Heart left ventricle (tissue), 16 donors: ENCODE measurements around the gene PTMS. TPM values are rescaled to one million over a fixed set of nuclear protein-coding genes. Genes with fewer than 3 reads are reported as not detected.
A peak's percentile ranks its signal among the peaks of the same experiment; 100 is the strongest.

Experiments used
- ATAC-seq, 4 donors: fragments of 200-7000 bp; cut with Tn5 transposase; one replicate each; pipeline ENCODE4 v1.9.1; 2020 to 2022; ENCODE audit warnings: moderate library complexity in 4 of 4, mild to moderate bottlenecking in 3 of 4, moderate number of reproducible peaks in 1 of 4
- DNase-seq, 5 donors: peaks; one replicate each; pipeline ENCODE4 v3.0.0-alpha.2; 2020
- H3K27ac ChIP-seq, 12 donors: fragments of 200-600 bp; sonication (generic) in 4 of 12; one replicate each; pipeline versions ENCODE4 v1.5.0 to v1.8.0; 2016 to 2022; ENCODE audit warnings: mild to moderate bottlenecking in 2 of 12
- H3K27me3 ChIP-seq, 9 donors: fragments of 200-600 bp; sonication (generic) in 2 of 9; one replicate each; pipeline versions ENCODE4 v1.5.1 to v1.8.0; 2016 to 2022; ENCODE audit warnings: mild to moderate bottlenecking in 3 of 9
- H3K36me3 ChIP-seq, 9 donors: fragments of 200-600 bp; sonication (generic) in 2 of 9; one replicate each; pipeline versions ENCODE4 v1.5.0 to v1.8.0; 2018 to 2022; ENCODE audit warnings: mild to moderate bottlenecking in 2 of 9
- H3K4me1 ChIP-seq, 12 donors: fragments of 200-600 bp; sonication (generic) in 4 of 12; one replicate each; pipeline versions ENCODE4 v1.5.0 to v1.8.0; 2016 to 2022; ENCODE audit warnings: mild to moderate bottlenecking in 3 of 12
- H3K4me3 ChIP-seq, 12 donors: fragments of 200-600 bp; sonication (generic) in 4 of 12; one replicate each; pipeline versions ENCODE4 v1.5.0 to v1.8.0; 2017 to 2022; ENCODE audit warnings: mild to moderate bottlenecking in 9 of 12, moderate library complexity in 4 of 12
- H3K9me3 ChIP-seq, 12 donors: fragments of 200-600 bp; sonication (generic) in 4 of 12; one replicate each; pipeline versions ENCODE4 v1.5.0 to v1.8.0; 2016 to 2022; ENCODE audit warnings: mild to moderate bottlenecking in 1 of 12
- POLR2A ChIP-seq, 2 donors: fragments of 450-650 bp; IDR thresholded peaks; one replicate each; pipeline ENCODE4 v1.6.1; 2017; ENCODE audit warnings: antibody characterized with exemption in 2 of 2, mild to moderate bottlenecking in 2 of 2, moderate library complexity in 2 of 2
- WGBS, 4 donors: extraction: QIAGEN DNeasy Blood & Tissue Kit in 2 of 4; methylation state at CpG; one replicate each; pipeline versions ENCODE4 v1.1.5 to v1.1.7; 2013 to 2018; 5-methylcytosine and 5-hydroxymethylcytosine counted together
- intact Hi-C, 10 donors: fragments of 100-400 bp; cut with DNase I; formaldehyde crosslinking; loops; one replicate each; pipeline versions ENCODE4 v1.11.1 to v1.14.2; 2022
- polyA plus RNA-seq, 2 donors: library from polyadenylated mRNA; stranded (reverse); fragments of 200-250 nt; gene quantifications; one replicate each; pipeline ENCODE4 v1.2.3, GENCODE V29; 2013
- total RNA-seq, 9 donors: library from RNA; depleted of rRNA in 2 of 9; stranded (reverse); fragments of >200 nt in 2 of 9; fragmentation: NEBNext Ultra II Directional in 3 of 9; extraction: Animal tissue kit (Norgen Biotek cat#: 25700) in 3 of 9; gene quantifications; one replicate each; pipeline versions ENCODE4 v1.1.0 to v1.2.4, GENCODE V29; 2016 to 2023
- TF ChIP-seq, protein P1 (sequence below), 12 donors: fragments of 200-600 bp; sonication (generic) in 4 of 12; IDR thresholded peaks; one replicate each; pipeline versions ENCODE4 v1.5.0 to v1.8.0; 2018 to 2022; ENCODE audit warnings: antibody characterized with exemption in 12 of 12, mild to moderate bottlenecking in 5 of 12
- donor health status: ischemic (EF 13 %, LVEDD 7.1; RV severe dilation, severe dysfunction).
- donor health status: healthy with polysubstance abuse.
- donor health status: DM: no; HTN: yes; CAD: no.
- donor health status: DM: no; HTN: no; CAD: no.
- donor health status: ischemic (EF 25% LVEDD 6.9; RV normal size, moderate dysfunction).
- donor health status: ischemic (EF 25% LVEDD 5.7; RV mildly dilated, moderate dysfunction).
- donor health status: healthy.
- donor health status: DM: yes; HTN: yes; CAD: no.
- donor health status: ischemic (EF 35%, LVEDD 5.7; RV mildly dilated, moderate dysfunction).
- donor health status: nonischemic (EF 11% LVEDD 7.7; RV severe dilation, severe dysfunction).
- donor health status: DM: yes; HTN: yes; CAD: no.
- donor health status: PGD.
- donor health status: ischemic (EF 29% LVEDD 5.4; RV normal size, mild dysfunction).
- donor health status: nonischemic (EF 23%, LVEDD 6.1; RV moderate dilation, normal function).

Gene PTMS
- total and polyA plus RNA-seq, 11 donors, result 72.9 to 331 (median 138) TPM

DNA sequence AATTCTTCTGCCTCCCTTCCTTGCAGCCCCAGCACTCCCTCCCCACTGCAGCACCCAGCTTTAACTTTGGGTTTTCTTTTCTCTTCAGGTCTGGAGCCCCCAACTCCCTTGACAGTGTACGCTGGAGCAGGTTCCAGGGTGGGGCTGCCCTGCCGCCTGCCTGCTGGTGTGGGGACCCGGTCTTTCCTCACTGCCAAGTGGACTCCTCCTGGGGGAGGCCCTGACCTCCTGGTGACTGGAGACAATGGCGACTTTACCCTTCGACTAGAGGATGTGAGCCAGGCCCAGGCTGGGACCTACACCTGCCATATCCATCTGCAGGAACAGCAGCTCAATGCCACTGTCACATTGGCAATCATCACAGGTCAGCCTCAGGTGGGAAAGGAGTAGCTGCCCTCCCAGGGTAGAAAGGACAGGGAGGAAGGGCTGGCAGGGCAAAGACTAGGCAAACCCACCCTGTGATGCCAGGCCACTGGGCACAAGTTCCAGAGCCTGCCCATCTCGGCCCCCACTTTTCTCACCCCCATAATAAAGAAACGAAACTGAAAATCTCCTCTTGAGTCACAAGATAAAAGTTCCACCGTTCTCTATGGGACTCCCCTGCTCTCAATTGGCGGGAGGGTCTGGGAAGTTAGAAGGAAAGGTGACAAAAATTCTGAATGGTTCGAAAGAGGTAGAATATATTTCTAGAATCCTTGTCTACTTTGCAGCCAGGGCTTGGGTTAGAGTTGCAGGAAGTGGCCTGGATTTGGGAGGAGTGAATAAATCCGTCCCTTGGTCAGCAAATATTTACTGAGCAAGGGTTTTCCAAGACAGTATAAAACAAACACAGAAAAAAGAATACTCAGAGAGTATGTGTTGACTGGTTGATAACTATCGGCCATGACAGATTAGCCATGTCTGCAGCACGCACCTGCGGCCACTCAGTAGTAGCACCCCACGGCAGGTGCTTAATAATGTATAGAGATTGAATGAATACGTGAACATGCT, 9.3 kb downstream of the PTMS start:
- no peaks in the 10 kb centered on the region for H3K9me3 ChIP-seq
- no peak for ATAC-seq
- 87 to 93% (median 90%) methylated on average over 14 to 16 of the region's 16 CpGs for WGBS, 4 donors
- peaks cover 0 to 53% (median 17%) of the 10 kb centered on the region in 12 donors for H3K4me1 ChIP-seq
- no peak for TF ChIP-seq POLR2A (IDR thresholded peaks at IDR 0.05)
- TF ChIP-seq, protein P1, sequence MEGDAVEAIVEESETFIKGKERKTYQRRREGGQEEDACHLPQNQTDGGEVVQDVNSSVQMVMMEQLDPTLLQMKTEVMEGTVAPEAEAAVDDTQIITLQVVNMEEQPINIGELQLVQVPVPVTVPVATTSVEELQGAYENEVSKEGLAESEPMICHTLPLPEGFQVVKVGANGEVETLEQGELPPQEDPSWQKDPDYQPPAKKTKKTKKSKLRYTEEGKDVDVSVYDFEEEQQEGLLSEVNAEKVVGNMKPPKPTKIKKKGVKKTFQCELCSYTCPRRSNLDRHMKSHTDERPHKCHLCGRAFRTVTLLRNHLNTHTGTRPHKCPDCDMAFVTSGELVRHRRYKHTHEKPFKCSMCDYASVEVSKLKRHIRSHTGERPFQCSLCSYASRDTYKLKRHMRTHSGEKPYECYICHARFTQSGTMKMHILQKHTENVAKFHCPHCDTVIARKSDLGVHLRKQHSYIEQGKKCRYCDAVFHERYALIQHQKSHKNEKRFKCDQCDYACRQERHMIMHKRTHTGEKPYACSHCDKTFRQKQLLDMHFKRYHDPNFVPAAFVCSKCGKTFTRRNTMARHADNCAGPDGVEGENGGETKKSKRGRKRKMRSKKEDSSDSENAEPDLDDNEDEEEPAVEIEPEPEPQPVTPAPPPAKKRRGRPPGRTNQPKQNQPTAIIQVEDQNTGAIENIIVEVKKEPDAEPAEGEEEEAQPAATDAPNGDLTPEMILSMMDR (IDR thresholded peaks at IDR 0.05), result no peak
- intact Hi-C loops, result loop anchor here in 5 of 10 donors (5.0 to 10.0 kb wide), 4 partner anchors 38 to 161 kb away; partner anchors contain the start of genes GPR162 (in 1 of the 5) and P3H3 (in 1 of the 5)
- H3K27ac ChIP-seq, result peak overlapping the region in 1 of 12 donors; percentile 60
- no peak for DNase-seq
- peaks cover 0 to 31% (median 0%) of the 10 kb centered on the region in 9 donors for H3K27me3 ChIP-seq
- peaks cover 0 to 8% (median 2%) of the 10 kb centered on the region in 9 donors for H3K36me3 ChIP-seq
- H3K4me3 ChIP-seq, result peak overlapping the region in 1 of 12 donors; percentile 50

DNA sequence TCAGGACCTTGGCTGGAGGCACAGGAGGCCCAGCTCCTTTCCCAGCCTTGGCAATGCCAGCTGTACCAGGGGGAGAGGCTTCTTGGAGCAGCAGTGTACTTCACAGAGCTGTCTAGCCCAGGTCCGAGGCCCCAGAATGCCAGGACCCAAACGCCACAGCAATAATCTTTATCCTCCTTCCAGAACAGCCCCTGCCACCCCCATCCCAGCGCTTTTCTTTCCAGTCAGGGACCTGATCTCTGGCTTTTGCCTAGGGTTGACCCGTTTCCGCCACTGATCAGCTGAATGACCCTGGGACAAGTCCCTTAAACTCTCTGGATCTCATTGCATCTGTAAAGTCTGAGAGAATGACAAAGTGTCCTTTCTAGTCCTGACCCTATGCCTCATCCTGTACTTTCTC, 11.2 kb downstream of the PTMS start:
- DNase-seq, result no peak
- intact Hi-C loops, result loop anchor here in 5 of 10 donors (5.0 to 10.0 kb wide), 4 partner anchors 40 to 163 kb away; partner anchors contain the start of genes GPR162 (in 1 of the 5) and P3H3 (in 1 of the 5)
- H3K9me3 ChIP-seq, result no peaks in the 10 kb centered on the region
- no peak for ATAC-seq
- peaks cover 0 to 31% (median 0%) of the 10 kb centered on the region in 9 donors for H3K27me3 ChIP-seq
- TF ChIP-seq POLR2A (IDR thresholded peaks at IDR 0.05), result no peak
- TF ChIP-seq, protein P1 (IDR thresholded peaks at IDR 0.05), result no peak
- peaks cover 0 to 34% (median 15%) of the 10 kb centered on the region in 12 donors for H3K4me1 ChIP-seq
- H3K4me3 ChIP-seq, result peak overlapping the region in 1 of 12 donors; percentile 40
- 93 to 98% (median 95%) methylated on average over 5 of the region's 5 CpGs for WGBS, 4 donors
- no peaks in the 10 kb centered on the region for H3K36me3 ChIP-seq
- H3K27ac ChIP-seq, result peak overlapping the region in 2 of 12 donors; percentile 75 to 82

DNA sequence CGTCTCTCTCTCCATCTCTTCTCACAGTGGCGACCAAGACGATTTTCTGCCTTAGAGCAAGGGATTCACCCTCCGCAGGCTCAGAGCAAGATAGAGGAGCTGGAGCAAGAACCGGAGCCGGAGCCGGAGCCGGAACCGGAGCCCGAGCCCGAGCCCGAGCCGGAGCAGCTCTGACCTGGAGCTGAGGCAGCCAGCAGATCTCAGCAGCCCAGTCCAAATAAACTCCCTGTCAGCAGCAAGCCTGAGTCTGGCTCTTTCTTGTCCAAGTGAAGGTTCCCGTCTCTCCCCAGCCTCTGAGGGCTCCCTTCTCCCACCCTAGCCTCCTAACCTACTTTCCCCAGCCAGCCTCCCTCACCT, 12.0 kb downstream of the PTMS start:
- TF ChIP-seq, protein P1 (IDR thresholded peaks at IDR 0.05), result no peak
- TF ChIP-seq POLR2A (IDR thresholded peaks at IDR 0.05), result no peak
- DNase-seq (peak in 2 of 5 donors; percentile 44 to 73), ATAC-seq (peak; percentile 23 to 65 (median 42))
- Histone ChIP-seq H3K36me3 (no peaks in the 10 kb centered on the region), H3K4me1 (peaks cover 0 to 27% (median 15%) of the 10 kb centered on the region in 12 donors), H3K27ac (peak overlapping the region in 10 of 12 donors; percentile 56 to 82 (median 66)), H3K4me3 (peak overlapping the region in 11 of 12 donors; percentile 23 to 62 (median 47)), H3K27me3 (peaks cover 0 to 28% (median 0%) of the 10 kb centered on the region in 9 donors), H3K9me3 (no peaks in the 10 kb centered on the region)
- intact Hi-C loops, result loop anchor here in 8 of 10 donors (1.0 to 10.0 kb wide), 10 partner anchors 23 to 163 kb away; partner anchors contain the start of genes MLF2 (in 2 of the 8), GPR162 (in 1 of the 8) and P3H3 (in 1 of the 8)
- WGBS, 4 donors, result 27 to 39% (median 33%) methylated on average over 14 of the region's 14 CpGs
